Naive thymus-derived CD4-positive, alpha-beta T cell (primary cell): Measurements from ENCODE around the gene KMO. TPM values are rescaled to one million over a fixed set of nuclear protein-coding genes. Genes with fewer than 3 reads are reported as not detected.
A peak's percentile ranks its signal among the peaks of the same experiment; 100 is the strongest.

Source experiments
- ATAC-seq: fragments of 150-1000 bp; cut with Tn5 transposase; 2 replicates; pipeline ENCODE4 v1.10.0; 2021; ENCODE audit warnings: mild to moderate bottlenecking, moderate library complexity
- CTCF ChIA-PET: fragments of 350-600 bp; sonication (Branson Sonifier 250); formaldehyde crosslinking; loops from one replicate; lab custom pipeline; 2021; ENCODE audit warnings: antibody characterized with exemption; lab: Charles Lee
- POLR2A ChIA-PET: fragments of 350-600 bp; sonication (Branson Sonifier 250); formaldehyde crosslinking; loops from one replicate; lab custom pipeline; 2021; ENCODE audit warnings: antibody characterized with exemption, inconsistent platforms; lab: Charles Lee
- DNase-seq, 9 donors: peaks; one replicate each; pipeline versions ENCODE4 v3.0.0 to v3.0.0-alpha.2; 2020 to 2022; ENCODE audit warnings: mixed read lengths in 1 of 9
- H3K27ac ChIP-seq: one replicate; pipeline ENCODE4 v1.7.0; 2013; ENCODE audit warnings: mild to moderate bottlenecking, low read depth, low read length, moderate library complexity
- H3K27me3 ChIP-seq, 2 donors: one replicate each; pipeline ENCODE4 v1.7.0; 2013; ENCODE audit warnings: low read length in 2 of 2, mild to moderate bottlenecking in 2 of 2, moderate library complexity in 2 of 2; ENCODE audit not compliant: control insufficient read depth in 2 of 2, insufficient read depth in 2 of 2
- H3K36me3 ChIP-seq, 3 experiments: 1 replicate in 2 of 3; 2 replicates in 1 of 3; pipeline ENCODE4 v1.7.0; 2013; ENCODE audit warnings: low read length in 3 of 3, mild to moderate bottlenecking in 3 of 3, moderate library complexity in 1 of 3; ENCODE audit not compliant: insufficient read depth in 3 of 3, control insufficient read depth in 2 of 3
- H3K4me1 ChIP-seq, 2 donors: one replicate each; pipeline ENCODE4 v1.7.0; 2013; ENCODE audit warnings: low read length in 2 of 2, mild to moderate bottlenecking in 2 of 2, moderate library complexity in 1 of 2; ENCODE audit not compliant: control insufficient read depth in 2 of 2, insufficient read depth in 2 of 2
- H3K4me3 ChIP-seq: 2 replicates; pipeline ENCODE4 v1.7.0; 2013; ENCODE audit warnings: mild to moderate bottlenecking, low read length
- H3K9me3 ChIP-seq, 3 experiments: 1 replicate in 2 of 3; 2 replicates in 1 of 3; pipeline ENCODE4 v1.7.0; 2013; ENCODE audit warnings: low read length in 3 of 3; ENCODE audit not compliant: control insufficient read depth in 2 of 3
- H3K27ac Mint-ChIP-seq, 9 donors: one replicate each; pipeline ENCODE4 v1.8.0; 2020 to 2022; ENCODE audit warnings: mixed read lengths in 9 of 9, mild to moderate bottlenecking in 8 of 9, moderate library complexity in 5 of 9, inconsistent platforms in 2 of 9
- H3K27me3 Mint-ChIP-seq, 5 donors: one replicate each; pipeline ENCODE4 v1.8.0; 2021 to 2022; ENCODE audit warnings: mixed read lengths in 5 of 5, mild to moderate bottlenecking in 1 of 5
- H3K36me3 Mint-ChIP-seq, 5 donors: one replicate each; pipeline ENCODE4 v1.8.0; 2020 to 2022; ENCODE audit warnings: mixed read lengths in 5 of 5, mild to moderate bottlenecking in 3 of 5, inconsistent platforms in 1 of 5
- H3K4me1 Mint-ChIP-seq, 7 donors: one replicate each; pipeline ENCODE4 v1.8.0; 2020 to 2022; ENCODE audit warnings: mixed read lengths in 7 of 7, mild to moderate bottlenecking in 3 of 7, inconsistent platforms in 1 of 7
- H3K4me3 Mint-ChIP-seq, 10 donors: one replicate each; pipeline ENCODE4 v1.8.0; 2020 to 2022; ENCODE audit warnings: mild to moderate bottlenecking in 10 of 10, mixed read lengths in 10 of 10, moderate library complexity in 6 of 10, inconsistent platforms in 2 of 10
- H3K9me3 Mint-ChIP-seq, 11 donors: one replicate each; pipeline ENCODE4 v1.8.0; 2020 to 2022; ENCODE audit warnings: mixed read lengths in 11 of 11, mild to moderate bottlenecking in 4 of 11, inconsistent platforms in 1 of 11, moderate library complexity in 1 of 11
- intact Hi-C, 2 donors: fragments of 100-400 bp; cut with micrococcal nuclease; formaldehyde crosslinking; loops; one replicate each; pipeline ENCODE4 v1.15.1; 2023
- polyA plus RNA-seq, 2 donors: library from polyadenylated mRNA; unstranded; fragments of 300-500 nt; fragmentation: Illumina TruSeq; gene quantifications; one replicate each; pipeline ENCODE4 v1.2.3, GENCODE V29; 2021
- total RNA-seq, 6 experiments: library from RNA in 5 of 6; stranded (reverse) in 5 of 6; gene quantifications; 1 replicate in 5 of 6; 2 replicates in 1 of 6; pipeline ENCODE4 v1.2.3 and lab custom pipeline; 2021 to 2026

Gene KMO
- total and polyA plus RNA-seq, 7 experiments from 2014 or later, result 0.51 to 3.3 (median 0.82) TPM; not detected in 3

DNA sequence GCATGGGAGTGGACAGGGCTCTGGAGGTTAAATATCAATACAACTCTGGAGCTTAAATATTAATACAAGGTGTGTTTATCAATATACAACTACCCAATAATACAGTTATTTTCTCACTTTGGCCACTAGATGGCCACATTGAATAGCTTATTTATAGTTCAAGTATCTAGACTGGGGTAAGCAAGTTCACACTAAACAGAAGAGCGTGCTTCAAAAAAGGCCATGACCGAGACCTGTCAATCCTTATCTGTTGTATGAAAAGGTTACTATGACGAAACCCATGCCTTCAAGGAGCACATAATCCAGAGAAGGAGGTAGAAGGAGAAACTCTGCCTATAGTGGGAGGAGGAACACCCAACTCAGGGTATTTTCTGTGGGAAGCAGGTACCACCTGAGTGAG, 78.9 kb downstream of the KMO start:
- peak; percentile 87 for ATAC-seq
- peak in 7 of 9 donors; percentile 34 to 72 (median 59) for DNase-seq
- H3K36me3 Mint-ChIP-seq, result no peaks in the 10 kb centered on the region
- Histone ChIP-seq H3K27me3 (no peaks in the 10 kb centered on the region), H3K4me1 (peaks cover 0 to 3% of the 10 kb centered on the region in 2 donors), H3K9me3 (no peaks in the 10 kb centered on the region), H3K4me3 (no peak overlapping the region), H3K36me3 (no peaks in the 10 kb centered on the region), H3K27ac (no peak overlapping the region)
- H3K27ac Mint-ChIP-seq, result no peak overlapping the region
- no peaks in the 10 kb centered on the region for H3K27me3 Mint-ChIP-seq
- POLR2A ChIA-PET, result interaction anchor here (1.5 kb wide), 1 partner anchor 15 kb away, joined by 4 read pairs; no protein-coding TSS in a partner anchor
- peaks cover 0 to 6% (median 0%) of the 10 kb centered on the region in 7 donors for H3K4me1 Mint-ChIP-seq
- CTCF ChIA-PET, result interaction anchor here (0.6 to 4.0 kb wide), 23 partner anchors 9 to 844 kb away, joined by 3 to 49 read pairs (median 4); partner anchors contain the start of genes EXO1 and MAP1LC3C
- H3K9me3 Mint-ChIP-seq, result no peaks in the 10 kb centered on the region
- intact Hi-C loops, result loop anchor here (1.0 to 5.0 kb wide), 13 partner anchors 16 to 1714 kb away; partner anchors contain the start of gene KMO (in 1 of the 2)
- no peak overlapping the region for H3K4me3 Mint-ChIP-seq

DNA sequence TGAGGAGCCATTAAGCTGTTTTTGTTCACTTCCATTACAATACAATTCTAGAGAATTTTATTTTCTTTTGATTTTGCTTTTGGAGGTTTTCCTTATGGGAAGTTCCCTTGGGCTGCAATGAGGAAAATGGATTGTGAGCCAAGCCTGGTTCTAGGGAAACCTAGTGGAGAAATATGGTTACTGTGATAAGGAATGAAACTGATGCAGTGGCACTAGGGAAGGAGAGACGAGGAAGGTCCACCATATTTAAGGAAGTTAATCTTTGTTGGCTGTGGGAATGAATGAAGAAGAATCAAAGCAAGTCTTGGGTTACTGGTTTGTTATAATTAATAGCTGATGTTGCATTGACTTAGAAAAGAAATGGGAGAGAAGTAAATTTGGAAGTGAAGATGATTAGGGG, 79.6 kb downstream of the KMO start:
- Histone ChIP-seq H3K36me3 (no peaks in the 10 kb centered on the region), H3K4me3 (no peak overlapping the region), H3K27me3 (no peaks in the 10 kb centered on the region), H3K4me1 (peaks cover 0 to 3% of the 10 kb centered on the region in 2 donors), H3K9me3 (no peaks in the 10 kb centered on the region), H3K27ac (no peak overlapping the region)
- Mint-ChIP-seq H3K27me3 (no peaks in the 10 kb centered on the region), H3K4me1 (peaks cover 0 to 6% (median 0%) of the 10 kb centered on the region in 7 donors), H3K4me3 (no peak overlapping the region), H3K27ac (no peak overlapping the region), H3K36me3 (no peaks in the 10 kb centered on the region), H3K9me3 (no peaks in the 10 kb centered on the region)
- no peak for ATAC-seq
- DNase-seq, result no peak
- CTCF ChIA-PET, result interaction anchor here (0.6 to 4.0 kb wide), 13 partner anchors 9 to 386 kb away, joined by 3 to 49 read pairs (median 4); partner anchors contain the start of gene MAP1LC3C
- POLR2A ChIA-PET, result interaction anchor here (0.7 to 1.5 kb wide), 2 partner anchors 15 to 92 kb away, joined by 3 to 4 read pairs; partner anchors contain the start of gene FH
- intact Hi-C loops, result loop anchor here (1.0 to 5.0 kb wide), 15 partner anchors 15 to 1713 kb away; partner anchors contain the start of gene KMO (in 1 of the 2)

DNA sequence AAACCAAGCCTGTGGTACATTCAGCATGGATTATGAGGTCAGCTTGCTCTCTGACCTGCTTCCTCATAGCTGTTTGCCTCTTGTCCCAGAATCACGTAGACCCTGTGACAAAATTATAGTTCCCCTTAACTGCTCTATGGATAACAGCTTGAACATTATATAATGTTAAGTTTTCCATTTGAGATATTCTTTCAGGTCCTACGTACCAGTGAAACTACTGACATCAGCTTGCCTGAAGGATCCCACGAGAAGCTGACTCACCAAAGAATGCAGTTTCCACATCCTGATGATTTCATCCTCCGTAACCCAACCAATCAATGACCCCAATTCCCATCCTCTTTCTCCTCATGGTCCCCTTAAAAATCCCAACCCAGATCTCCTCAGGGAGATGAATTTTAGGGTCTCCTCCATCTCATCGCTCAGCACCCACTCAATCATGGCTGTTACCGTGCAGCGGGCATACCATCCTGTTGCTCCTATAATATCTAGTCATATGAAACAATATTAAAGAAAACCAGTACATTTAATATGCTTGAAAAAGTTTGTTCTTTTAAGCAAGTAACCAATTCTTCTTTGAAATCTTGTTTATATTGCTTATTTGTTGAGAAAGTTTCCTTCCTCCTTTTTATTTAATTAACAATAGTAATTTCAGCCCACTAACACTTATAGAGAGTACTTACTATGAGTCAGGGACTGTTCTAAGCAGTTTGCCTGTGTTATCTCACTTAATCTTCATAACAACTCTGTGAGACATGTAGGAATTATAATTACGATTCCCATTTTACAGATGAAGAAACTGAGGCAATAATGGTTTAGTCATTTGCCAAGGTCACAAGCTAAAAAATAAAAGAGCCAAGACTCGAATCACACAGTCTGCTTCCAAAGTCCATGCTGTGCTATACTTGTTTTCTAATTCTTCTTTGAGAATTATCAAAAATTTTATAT, 80.6 kb downstream of the KMO start:
- Histone ChIP-seq H3K9me3 (no peaks in the 10 kb centered on the region), H3K27ac (no peak overlapping the region), H3K4me1 (peaks cover 0 to 3% of the 10 kb centered on the region in 2 donors), H3K27me3 (no peaks in the 10 kb centered on the region), H3K4me3 (no peak overlapping the region), H3K36me3 (no peaks in the 10 kb centered on the region)
- ChIA-PET POLR2A (no interaction called here), CTCF (interaction anchor here (1.2 to 4.0 kb wide), 5 partner anchors 8 to 385 kb away, joined by 4 to 49 read pairs (median 17); partner anchors contain the start of gene MAP1LC3C)
- Mint-ChIP-seq H3K27ac (no peak overlapping the region), H3K27me3 (no peaks in the 10 kb centered on the region), H3K36me3 (peaks cover 0 to 3% (median 0%) of the 10 kb centered on the region in 5 donors), H3K4me3 (no peak overlapping the region), H3K9me3 (no peaks in the 10 kb centered on the region), H3K4me1 (peaks cover 0 to 4% (median 0%) of the 10 kb centered on the region in 7 donors)
- DNase-seq (no peak), ATAC-seq (peak; percentile 67)
- intact Hi-C loops, result loop anchor here (1.0 to 5.0 kb wide), 5 partner anchors 14 to 839 kb away; partner anchors contain the start of gene KMO (in 1 of the 2)

DNA sequence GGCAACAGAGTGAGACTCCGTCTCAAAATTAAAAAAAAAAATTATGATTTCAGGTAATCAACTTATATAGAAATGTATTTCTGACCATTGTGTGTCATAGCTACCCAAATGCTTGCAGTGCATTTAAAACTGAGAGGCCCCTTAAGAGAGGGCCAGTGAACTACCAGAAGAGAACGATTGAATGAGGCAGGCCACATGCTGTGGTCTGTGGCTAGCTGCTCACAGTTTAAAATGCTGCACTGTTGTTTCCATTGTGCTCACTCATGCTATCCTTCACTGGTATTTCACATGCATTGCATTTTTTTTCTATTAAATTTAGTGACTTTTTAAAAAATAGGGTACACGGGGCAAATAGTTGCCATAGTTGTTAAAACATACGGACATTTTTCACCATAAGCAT, 82.0 kb downstream of the KMO start:
- CTCF ChIA-PET, result interaction anchor here (0.6 kb wide), 1 partner anchor 402 kb away, joined by 3 read pairs; no protein-coding TSS in a partner anchor

DNA sequence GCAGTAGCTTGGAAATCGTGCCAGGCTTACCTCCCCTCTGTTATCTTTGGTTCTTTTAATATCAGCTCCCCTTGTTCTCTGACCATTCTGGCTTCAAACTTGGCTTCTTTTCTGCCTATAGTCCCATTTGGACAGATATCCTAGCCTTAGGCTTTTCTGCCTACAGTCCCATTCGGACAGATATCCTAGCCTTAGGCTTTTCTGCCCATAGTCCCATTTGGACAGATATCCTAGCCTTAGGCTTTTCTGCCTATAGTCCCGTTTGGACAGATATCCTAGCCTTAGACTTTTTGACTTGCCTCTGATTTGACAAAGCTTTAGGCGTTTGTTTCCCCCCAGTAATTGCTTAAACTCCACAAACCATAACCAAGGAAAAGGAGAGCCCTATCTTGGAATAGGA, 82.4 kb downstream of the KMO start:
- Mint-ChIP-seq H3K36me3 (peaks cover 0 to 3% (median 0%) of the 10 kb centered on the region in 5 donors), H3K27me3 (no peaks in the 10 kb centered on the region), H3K4me1 (peaks cover 0 to 4% (median 0%) of the 10 kb centered on the region in 7 donors), H3K4me3 (no peak overlapping the region), H3K27ac (no peak overlapping the region), H3K9me3 (no peaks in the 10 kb centered on the region)
- Histone ChIP-seq H3K4me3 (no peak overlapping the region), H3K36me3 (no peaks in the 10 kb centered on the region), H3K9me3 (no peaks in the 10 kb centered on the region), H3K4me1 (peaks cover 0 to 3% of the 10 kb centered on the region in 2 donors), H3K27me3 (no peaks in the 10 kb centered on the region), H3K27ac (no peak overlapping the region)
- POLR2A ChIA-PET, result no interaction called here
- intact Hi-C loops, result loop anchor here (5.0 kb wide), 3 partner anchors 82 to 838 kb away; partner anchors contain the start of gene KMO (in 1 of the 2)
- DNase-seq (no peak), ATAC-seq (no peak)
- CTCF ChIA-PET, result no interaction called here

More for the DNA sequence above, 82.0 kb downstream of the KMO start:
- H3K27ac ChIP-seq, result no peak overlapping the region
- Mint-ChIP-seq H3K9me3 (no peaks in the 10 kb centered on the region), H3K4me1 (peaks cover 0 to 4% (median 0%) of the 10 kb centered on the region in 7 donors), H3K36me3 (peaks cover 0 to 3% (median 0%) of the 10 kb centered on the region in 5 donors), H3K27ac (no peak overlapping the region), H3K4me3 (no peak overlapping the region), H3K27me3 (no peaks in the 10 kb centered on the region)
- no peaks in the 10 kb centered on the region for H3K9me3 ChIP-seq
- ATAC-seq, result no peak
- peaks cover 0 to 3% of the 10 kb centered on the region in 2 donors for H3K4me1 ChIP-seq
- intact Hi-C loops, result loop anchor here (5.0 kb wide), 3 partner anchors 82 to 838 kb away; partner anchors contain the start of gene KMO (in 1 of the 2)
- no peak overlapping the region for H3K4me3 ChIP-seq
- no peak for DNase-seq
- no peaks in the 10 kb centered on the region for H3K27me3 ChIP-seq
- POLR2A ChIA-PET, result no interaction called here
- H3K36me3 ChIP-seq, result no peaks in the 10 kb centered on the region
